Esophagus (tissue), 2 donors: ENCODE data around the gene C7orf33. TPM values are rescaled to one million over a fixed set of nuclear protein-coding genes. Genes with fewer than 3 reads are reported as not detected.
"Not testable (repeated sequence)": the region's sequence is repeated elsewhere in the genome, so short reads cannot be mapped to it uniquely, and the experiment has no call there.

Experiments used
- H3K27ac ChIP-seq, 2 donors: one replicate each; pipeline ENCODE4 v1.5.1; 2013; ENCODE audit warnings: low read depth in 2 of 2, mild to moderate bottlenecking in 2 of 2, inconsistent platforms in 1 of 2, low read length in 1 of 2, moderate library complexity in 1 of 2
- H3K27me3 ChIP-seq, 2 donors: one replicate each; pipeline ENCODE4 v1.6.1; 2013; ENCODE audit warnings: low read length in 2 of 2, control low read depth in 1 of 2, mild to moderate bottlenecking in 1 of 2; ENCODE audit not compliant: insufficient read depth in 2 of 2, control insufficient read depth in 1 of 2
- H3K36me3 ChIP-seq, 2 donors: one replicate each; pipeline ENCODE4 v1.6.1; 2013; ENCODE audit warnings: low read length in 1 of 2; ENCODE audit not compliant: control insufficient read depth in 2 of 2, insufficient read depth in 2 of 2
- H3K4me1 ChIP-seq, 2 donors: one replicate each; pipeline ENCODE4 v1.6.1; 2013; ENCODE audit warnings: low read length in 1 of 2; ENCODE audit not compliant: control insufficient read depth in 2 of 2, insufficient read depth in 2 of 2
- H3K4me3 ChIP-seq, 2 donors: one replicate each; pipeline ENCODE4 v1.5.1; 2013; ENCODE audit warnings: low read length in 2 of 2, mild to moderate bottlenecking in 2 of 2, low read depth in 1 of 2, moderate library complexity in 1 of 2
- H3K9me3 ChIP-seq, 2 donors: one replicate each; pipeline ENCODE4 v1.6.1; 2013; ENCODE audit warnings: mild to moderate bottlenecking in 2 of 2, low read depth in 1 of 2, low read length in 1 of 2, moderate library complexity in 1 of 2; ENCODE audit not compliant: control insufficient read depth in 2 of 2, insufficient read depth in 1 of 2
- WGBS, 2 donors: extraction: QIAGEN DNeasy Blood & Tissue Kit; methylation state at CpG; one replicate each; pipeline ENCODE4 v1.1.7; 2013; 5-methylcytosine and 5-hydroxymethylcytosine counted together
- polyA plus RNA-seq, 2 donors: library from polyadenylated mRNA; stranded (reverse); fragments of 200-250 nt; gene quantifications; one replicate each; pipeline ENCODE4 v1.2.3, GENCODE V29; 2013
- donor health status: healthy with polysubstance abuse.
- donor health status: Bipolar disorder and iron deficiency.

The C7orf33 gene
- polyA plus RNA-seq, 2 donors = not detected

GRCh38 chr7:148561099-148561498 lies 29.5 kb upstream of the C7orf33 start:
- no peaks in the 10 kb centered on the region for H3K4me1 ChIP-seq
- no peaks in the 10 kb centered on the region for H3K36me3 ChIP-seq
- no peak overlapping the region for H3K4me3 ChIP-seq
- H3K27me3 ChIP-seq = no peaks in the 10 kb centered on the region
- H3K9me3 ChIP-seq = peaks cover 0 to 2% of the 10 kb centered on the region in 2 donors
- no peak overlapping the region for H3K27ac ChIP-seq

- Histone ChIP-seq H3K4me3 (no peak overlapping the region), H3K27ac (peak overlapping the region; percentile 9 to 68), H3K4me1 (no peaks in the 10 kb centered on the region), H3K27me3 (no peaks in the 10 kb centered on the region), H3K36me3 (no peaks in the 10 kb centered on the region), H3K9me3 (peaks cover 0 to 2% of the 10 kb centered on the region in 2 donors)
- 63 to 76% methylated on average over 4 of the region's 4 CpGs for WGBS, 2 donors
These were observed 26.8 kb upstream of the C7orf33 start for GRCh38 chr7:148563583-148564274.

GRCh38 chr7:148564275-148564951 lies 26.2 kb upstream of the C7orf33 start:
- WGBS, 2 donors = 13 to 19% methylated on average over 4 of the region's 4 CpGs
- not testable (repeated sequence) for H3K4me3 ChIP-seq, H3K27me3 ChIP-seq, H3K9me3 ChIP-seq, H3K36me3 ChIP-seq, H3K4me1 ChIP-seq
- H3K27ac ChIP-seq = peak overlapping the region; percentile 9 to 68

- no peak overlapping the region for H3K4me3 ChIP-seq
- H3K27me3 ChIP-seq = no peaks in the 10 kb centered on the region
- no peaks in the 10 kb centered on the region for H3K4me1 ChIP-seq
- no peak overlapping the region for H3K27ac ChIP-seq
- H3K9me3 ChIP-seq = peaks cover 0 to 2% of the 10 kb centered on the region in 2 donors
- H3K36me3 ChIP-seq = no peaks in the 10 kb centered on the region
- 75 to 91% methylated on average over 6 of the region's 6 CpGs for WGBS, 2 donors
These were observed 23.8 kb upstream of the C7orf33 start for GRCh38 chr7:148566736-148567135.

- no peaks in the 10 kb centered on the region for H3K36me3 ChIP-seq
- H3K4me1 ChIP-seq = no peaks in the 10 kb centered on the region
- H3K4me3 ChIP-seq = no peak overlapping the region
- no peak overlapping the region for H3K27ac ChIP-seq
- H3K27me3 ChIP-seq = no peaks in the 10 kb centered on the region
- 60 to 63% methylated on average over 5 of the region's 5 CpGs for WGBS, 2 donors
- peaks cover 0 to 2% of the 10 kb centered on the region in 2 donors for H3K9me3 ChIP-seq
These were observed 23.0 kb upstream of the C7orf33 start for GRCh38 chr7:148567524-148567923.

GRCh38 chr7:148570510-148570909 lies 20.1 kb upstream of the C7orf33 start:
- no peaks in the 10 kb centered on the region for H3K36me3 ChIP-seq
- H3K9me3 ChIP-seq = no peaks in the 10 kb centered on the region
- no peaks in the 10 kb centered on the region for H3K27me3 ChIP-seq
- H3K27ac ChIP-seq = no peak overlapping the region
- no peak overlapping the region for H3K4me3 ChIP-seq
- 78 to 85% methylated on average over 2 of the region's 2 CpGs for WGBS, 2 donors
- H3K4me1 ChIP-seq = no peaks in the 10 kb centered on the region

- H3K4me3 ChIP-seq, H3K27ac ChIP-seq, H3K36me3 ChIP-seq, H3K27me3 ChIP-seq, H3K4me1 ChIP-seq, H3K9me3 ChIP-seq: not testable (repeated sequence)
- 93 to 96% methylated on average over 3 of the region's 3 CpGs for WGBS, 2 donors
These were observed 19.6 kb upstream of the C7orf33 start for GRCh38 chr7:148570973-148571372.

GRCh38 chr7:148571381-148571780 lies 19.2 kb upstream of the C7orf33 start:
- no peaks in the 10 kb centered on the region for H3K36me3 ChIP-seq
- 83 to 88% methylated on average over 9 of the region's 9 CpGs for WGBS, 2 donors
- H3K27me3 ChIP-seq = no peaks in the 10 kb centered on the region
- no peaks in the 10 kb centered on the region for H3K4me1 ChIP-seq
- H3K27ac ChIP-seq = no peak overlapping the region
- H3K4me3 ChIP-seq = no peak overlapping the region
- H3K9me3 ChIP-seq = no peaks in the 10 kb centered on the region

GRCh38 chr7:148572067-148572522 lies 18.5 kb upstream of the C7orf33 start:
- no peaks in the 10 kb centered on the region for H3K27me3 ChIP-seq
- H3K36me3 ChIP-seq = no peaks in the 10 kb centered on the region
- H3K27ac ChIP-seq = no peak overlapping the region
- 81 to 83% methylated on average over 9 of the region's 9 CpGs for WGBS, 2 donors
- no peaks in the 10 kb centered on the region for H3K9me3 ChIP-seq
- H3K4me3 ChIP-seq = no peak overlapping the region
- H3K4me1 ChIP-seq = no peaks in the 10 kb centered on the region

- not testable (repeated sequence) for H3K4me1 ChIP-seq
These were observed 17.0 kb upstream of the C7orf33 start for GRCh38 chr7:148573581-148573980.

More at GRCh38 chr7:148573581-148573980, 17.0 kb upstream of the C7orf33 start:
- H3K27me3 ChIP-seq, H3K27ac ChIP-seq, H3K9me3 ChIP-seq, H3K4me3 ChIP-seq, H3K36me3 ChIP-seq: not testable (repeated sequence)
